Stimulated activated effector memory CD8-positive, alpha-beta T cell treated with anti-CD3 and anti-CD28 coated beads, Interleukin-12 subunit alpha, Interleukin-12 subunit beta, amount 100 ng/mL, for 72 hours (primary cell): ENCODE measurements around the gene GALR3.
"Not testable (repeated sequence)": the region's sequence is repeated elsewhere in the genome, so short reads cannot be mapped to it uniquely, and the experiment has no call there.

Experiments used
- ATAC-seq: fragments of 150-1000 bp; cut with Tn5 transposase; 2 replicates; pipeline ENCODE4 v1.10.0; 2021
- DNase-seq, 2 donors: peaks; one replicate each; pipeline ENCODE4 v3.0.0; 2021 to 2022; ENCODE audit warnings: low spot score in 2 of 2
- H3K27ac Mint-ChIP-seq: one replicate; pipeline ENCODE4 v1.8.0; 2022; ENCODE audit warnings: mild to moderate bottlenecking, mixed read lengths
- H3K36me3 Mint-ChIP-seq: one replicate; pipeline ENCODE4 v1.8.0; 2022; ENCODE audit warnings: mild to moderate bottlenecking, mixed read lengths
- H3K4me1 Mint-ChIP-seq: one replicate; pipeline ENCODE4 v1.8.0; 2022; ENCODE audit warnings: mixed read lengths
- H3K4me3 Mint-ChIP-seq: one replicate; pipeline ENCODE4 v1.8.0; 2022; ENCODE audit warnings: mild to moderate bottlenecking, mixed read lengths
- H3K9me3 Mint-ChIP-seq: one replicate; pipeline ENCODE4 v1.8.0; 2022; ENCODE audit warnings: mixed read lengths

The GALR3 gene

GRCh38 chr22:37797874-37798500 is 25.2 kb upstream of the GALR3 start:
- Mint-ChIP-seq H3K9me3 (no peaks in the 10 kb centered on the region), H3K4me3 (no peak overlapping the region), H3K4me1 (peaks cover 5% of the 10 kb centered on the region), H3K27ac (no peak overlapping the region), H3K36me3 (no peaks in the 10 kb centered on the region)
- ATAC-seq (no peak), DNase-seq (no peak)

GRCh38 chr22:37799979-37800378 is 23.2 kb upstream of the GALR3 start:
- H3K9me3 Mint-ChIP-seq, H3K4me3 Mint-ChIP-seq, H3K27ac Mint-ChIP-seq, DNase-seq, ATAC-seq, H3K36me3 Mint-ChIP-seq: not testable (repeated sequence)
- H3K4me1 Mint-ChIP-seq: peaks cover 16% of the 10 kb centered on the region

GRCh38 chr22:37801946-37802309 is 21.3 kb upstream of the GALR3 start:
- no peak for ATAC-seq
- H3K27ac Mint-ChIP-seq: no peak overlapping the region
- H3K36me3 Mint-ChIP-seq: no peaks in the 10 kb centered on the region
- H3K4me1 Mint-ChIP-seq: peaks cover 31% of the 10 kb centered on the region
- DNase-seq: no peak
- H3K4me3 Mint-ChIP-seq: peak overlapping the region; percentile 64
- H3K9me3 Mint-ChIP-seq: no peaks in the 10 kb centered on the region

- peak; percentile 20 for ATAC-seq
- H3K9me3 Mint-ChIP-seq: no peaks in the 10 kb centered on the region
- no peak overlapping the region for H3K27ac Mint-ChIP-seq
- no peak for DNase-seq
- peak overlapping the region; percentile 64 for H3K4me3 Mint-ChIP-seq
- peaks cover 31% of the 10 kb centered on the region for H3K4me1 Mint-ChIP-seq
- no peaks in the 10 kb centered on the region for H3K36me3 Mint-ChIP-seq
Measured at GRCh38 chr22:37802310-37803194, 20.6 kb upstream of the GALR3 start.

- ATAC-seq (no peak), DNase-seq (no peak)
- Mint-ChIP-seq H3K9me3 (no peaks in the 10 kb centered on the region), H3K27ac (no peak overlapping the region), H3K4me3 (peak overlapping the region; percentile 64), H3K36me3 (no peaks in the 10 kb centered on the region), H3K4me1 (peaks cover 35% of the 10 kb centered on the region)
Measured at GRCh38 chr22:37803195-37803638, 20.0 kb upstream of the GALR3 start.

- H3K36me3 Mint-ChIP-seq: no peaks in the 10 kb centered on the region
- H3K9me3 Mint-ChIP-seq: no peaks in the 10 kb centered on the region
- H3K27ac Mint-ChIP-seq: peak overlapping the region; percentile 83
- no peak for DNase-seq
- H3K4me3 Mint-ChIP-seq: peak overlapping the region; percentile 72
- no peak for ATAC-seq
- H3K4me1 Mint-ChIP-seq: peaks cover 39% of the 10 kb centered on the region
Measured at GRCh38 chr22:37803639-37804351, 19.4 kb upstream of the GALR3 start.

- H3K27ac Mint-ChIP-seq: peak overlapping the region; percentile 83
- no peak for DNase-seq
- peaks cover 39% of the 10 kb centered on the region for H3K4me1 Mint-ChIP-seq
- no peaks in the 10 kb centered on the region for H3K9me3 Mint-ChIP-seq
- ATAC-seq: no peak
- H3K4me3 Mint-ChIP-seq: peak overlapping the region; percentile 72
- no peaks in the 10 kb centered on the region for H3K36me3 Mint-ChIP-seq
Measured at GRCh38 chr22:37804352-37804880, 18.8 kb upstream of the GALR3 start.

- ATAC-seq (peak; percentile 47), DNase-seq (peak; percentile 63 to 80)
- Mint-ChIP-seq H3K27ac (peak overlapping the region; percentile 83), H3K4me1 (peaks cover 39% of the 10 kb centered on the region), H3K36me3 (no peaks in the 10 kb centered on the region), H3K9me3 (no peaks in the 10 kb centered on the region), H3K4me3 (peak overlapping the region; percentile 72)
Measured at GRCh38 chr22:37804881-37805809, 18.0 kb upstream of the GALR3 start.

- peak overlapping the region; percentile 72 for H3K4me3 Mint-ChIP-seq
- no peaks in the 10 kb centered on the region for H3K36me3 Mint-ChIP-seq
- H3K4me1 Mint-ChIP-seq: peaks cover 39% of the 10 kb centered on the region
- no peaks in the 10 kb centered on the region for H3K9me3 Mint-ChIP-seq
- no peak overlapping the region for H3K27ac Mint-ChIP-seq
- DNase-seq: no peak
- ATAC-seq: no peak
Measured at GRCh38 chr22:37805810-37806277, 17.3 kb upstream of the GALR3 start.

GRCh38 chr22:37806409-37807333 is 16.5 kb upstream of the GALR3 start:
- no peaks in the 10 kb centered on the region for H3K36me3 Mint-ChIP-seq
- H3K4me1 Mint-ChIP-seq: peaks cover 39% of the 10 kb centered on the region
- ATAC-seq: no peak
- H3K4me3 Mint-ChIP-seq: peak overlapping the region; percentile 72
- DNase-seq: no peak
- no peaks in the 10 kb centered on the region for H3K9me3 Mint-ChIP-seq
- no peak overlapping the region for H3K27ac Mint-ChIP-seq

GRCh38 chr22:37807410-37808293 is 15.5 kb upstream of the GALR3 start, which contains the start of gene GCAT:
TSS of gene GCAT (plus strand) at chr22:37807934. CDS start at chr22:37807968, 34 bp downstream.
- peak within 1 kb of the TSS; percentile 71 for H3K4me3 Mint-ChIP-seq
- peaks cover 37% of the 10 kb centered on the region for H3K4me1 Mint-ChIP-seq
- ATAC-seq (peak; percentile 97), DNase-seq (peak; percentile 74 to 91)
- H3K27ac Mint-ChIP-seq: no peak within 1 kb of the TSS
- H3K36me3 Mint-ChIP-seq: no peaks in the 10 kb centered on the region
- H3K9me3 Mint-ChIP-seq: no peaks in the 10 kb centered on the region

- H3K9me3 Mint-ChIP-seq: no peaks in the 10 kb centered on the region
- no peaks in the 10 kb centered on the region for H3K36me3 Mint-ChIP-seq
- DNase-seq: no peak
- H3K4me3 Mint-ChIP-seq: peak overlapping the region; percentile 71
- H3K27ac Mint-ChIP-seq: no peak overlapping the region
- ATAC-seq: peak; percentile 3
- H3K4me1 Mint-ChIP-seq: peaks cover 31% of the 10 kb centered on the region
Measured at GRCh38 chr22:37808294-37808657, 14.9 kb upstream of the GALR3 start.
